ENCODE data around the gene VSX2.

The VSX2 gene

GRCh38 chr14:74223016-74223415 is 16.2 kb upstream of the VSX2 start:
- ATAC-seq (no peak), DNase-seq (no peak)

DNA sequence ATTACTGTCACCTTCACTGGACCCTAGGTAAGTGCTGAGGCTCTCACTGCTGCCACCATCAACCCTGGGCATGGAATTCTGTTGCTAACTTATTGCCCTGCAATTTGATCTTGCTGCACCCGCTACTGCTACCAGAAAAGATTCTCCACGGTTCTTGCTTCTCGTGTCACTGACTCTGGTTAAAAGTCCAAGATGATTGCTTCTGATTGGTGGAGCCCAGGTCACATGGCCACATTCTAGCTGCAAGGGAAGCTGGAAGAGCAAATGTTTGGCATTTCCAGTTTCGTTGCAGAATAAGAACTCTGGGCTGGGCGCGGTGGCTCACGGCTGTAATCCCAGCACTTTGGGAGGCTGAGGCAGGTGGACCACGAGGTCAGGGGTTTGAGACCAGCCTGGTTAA is 7.5 kb upstream of the VSX2 start:
- ATAC-seq (no peak), DNase-seq (no peak)

- ATAC-seq (no peak), DNase-seq (no peak)
Measured at GRCh38 chr14:74235017-74235416, 4.2 kb upstream of the VSX2 start.

DNA sequence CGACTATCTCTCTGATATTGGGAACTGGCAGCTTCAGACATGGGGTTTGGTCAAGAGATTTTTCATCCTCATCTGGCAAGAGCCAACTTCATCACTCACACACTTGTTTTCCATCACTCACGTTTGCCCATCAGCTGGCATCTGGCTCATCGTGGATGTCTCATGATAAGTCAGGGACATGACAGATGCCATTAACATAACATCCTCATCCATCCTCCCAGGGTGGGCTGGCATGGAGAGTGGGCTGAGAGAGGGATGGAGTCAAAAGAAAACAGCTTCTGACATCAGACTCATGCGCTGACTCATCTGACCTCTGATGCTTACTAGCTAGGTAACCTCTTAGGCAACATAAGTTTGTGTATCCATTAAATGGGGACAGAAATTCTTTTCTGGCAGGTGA is 1.8 kb upstream of the VSX2 start:
- ATAC-seq (no peak), DNase-seq (no peak)

GRCh38 chr14:74239848-74240793 is 872 bp downstream of the VSX2 start:
- ATAC-seq (no peak), DNase-seq (no peak)

DNA sequence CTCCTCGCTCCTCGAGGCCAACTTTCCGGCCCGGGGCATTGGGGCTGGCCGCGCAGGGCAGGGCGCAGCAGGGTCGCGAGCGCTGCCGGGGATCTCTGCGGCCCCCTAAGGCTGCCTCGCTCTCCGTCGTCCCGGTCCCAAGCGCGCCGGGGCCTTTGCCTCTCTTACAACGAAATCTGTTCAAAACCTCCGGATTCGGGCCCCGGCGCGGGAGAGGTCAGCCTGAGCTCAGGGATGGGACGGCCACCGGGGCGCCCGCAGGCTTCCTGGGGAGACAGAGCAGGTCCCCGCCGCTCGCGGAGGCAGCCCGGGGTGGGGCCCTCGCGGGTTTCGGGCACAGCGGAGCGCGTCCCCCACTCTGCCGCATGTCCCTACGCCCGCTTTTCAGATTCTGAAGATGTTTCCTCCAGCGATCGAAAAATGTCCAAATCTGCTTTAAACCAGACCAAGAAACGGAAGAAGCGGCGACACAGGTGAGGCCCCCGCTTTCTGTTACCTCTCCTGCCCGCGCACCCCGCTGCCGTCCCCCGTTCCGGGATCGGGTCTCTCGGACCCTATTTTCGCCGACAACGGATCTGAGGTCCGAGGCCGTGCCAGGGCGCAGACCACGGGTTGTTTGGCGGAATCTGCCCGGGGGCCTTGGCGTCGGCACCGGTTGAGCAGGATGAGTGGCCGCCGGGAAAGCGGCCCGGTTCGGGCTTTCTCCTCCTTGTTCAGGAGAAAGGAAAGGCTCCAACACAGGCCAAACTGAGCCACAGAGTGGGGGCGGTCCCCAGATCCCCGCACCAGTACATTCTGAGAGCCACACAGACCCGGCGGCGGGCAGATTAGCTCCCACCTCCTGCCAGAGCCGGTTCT is 1.8 kb downstream of the VSX2 start:
- DNase-seq (no peak), ATAC-seq (peak; percentile 33)

DNA sequence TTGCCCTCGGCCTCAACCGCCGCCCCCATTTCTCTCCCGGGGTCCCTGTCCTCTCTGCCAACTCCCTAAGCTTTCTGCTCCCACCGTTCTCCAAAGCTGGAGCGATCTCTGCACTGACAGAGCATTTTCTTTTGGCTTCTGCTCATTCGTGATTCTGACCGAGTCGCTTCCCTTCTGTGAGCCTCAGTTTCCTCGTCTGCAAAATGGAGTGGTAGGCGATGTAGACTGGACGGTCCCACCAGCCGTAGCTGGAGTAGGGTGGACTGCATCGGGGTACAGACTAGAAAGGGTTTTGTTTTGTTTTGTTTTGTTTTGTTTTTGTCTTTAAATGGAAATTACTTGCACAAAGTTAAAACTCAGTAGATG is 2.4 kb downstream of the VSX2 start:
- DNase-seq: no peak
- no peak for ATAC-seq

- ATAC-seq: no peak
- no peak for DNase-seq
Measured at GRCh38 chr14:74242021-74242779, 3.0 kb downstream of the VSX2 start.

DNA sequence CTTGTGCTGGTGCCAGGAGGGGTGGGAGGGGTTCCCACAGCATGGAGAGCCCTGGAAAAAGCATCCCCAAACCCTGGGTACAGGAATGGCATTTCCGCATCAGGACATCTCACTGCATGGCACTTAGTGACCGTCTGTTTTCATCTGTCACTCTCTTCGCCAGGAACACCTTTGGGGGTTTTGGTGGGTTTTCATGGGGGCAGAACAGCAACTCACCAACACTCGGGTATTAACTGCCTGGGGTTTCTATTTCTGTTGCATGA is 3.5 kb downstream of the VSX2 start:
- DNase-seq (no peak), ATAC-seq (no peak)

DNA sequence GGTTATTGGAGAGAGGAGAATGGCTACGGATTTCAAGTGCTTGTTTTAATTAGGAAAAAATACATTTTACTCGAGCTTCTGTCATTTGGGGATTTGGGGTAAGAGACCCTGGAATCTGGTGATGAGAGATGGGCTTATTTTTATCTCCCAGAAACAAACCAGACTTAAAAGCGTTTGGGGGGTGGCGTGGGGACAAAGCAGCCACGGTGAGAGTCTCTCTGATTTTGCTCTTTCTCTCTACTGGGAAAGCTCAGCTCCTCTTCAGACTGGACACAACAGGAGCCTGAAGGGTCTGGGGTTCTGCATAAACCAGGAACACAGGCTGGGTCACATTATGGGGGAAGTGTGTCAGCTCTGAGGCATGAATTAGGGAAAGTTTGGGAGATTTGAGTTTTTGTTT is 3.8 kb downstream of the VSX2 start:
- ATAC-seq (no peak), DNase-seq (no peak)

DNA sequence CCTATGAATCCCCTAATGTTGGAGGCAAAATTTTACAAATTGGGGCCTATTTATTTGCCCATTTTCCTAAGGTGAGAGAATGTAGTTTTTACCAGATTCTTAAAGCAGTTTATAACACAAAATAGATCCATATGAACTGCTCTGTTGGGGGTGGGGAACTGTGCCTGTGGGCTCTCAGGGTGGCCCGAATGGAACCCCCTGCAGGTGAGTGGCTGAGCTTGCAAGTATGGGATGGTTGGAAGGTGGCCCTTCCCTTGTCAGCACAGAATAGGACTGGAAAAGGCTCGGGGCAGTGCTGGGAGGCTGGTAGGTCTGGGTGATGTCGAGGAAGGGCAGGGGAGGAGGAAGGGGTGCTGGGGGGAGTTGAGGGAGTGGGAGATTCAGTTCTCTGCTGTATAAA is 4.9 kb downstream of the VSX2 start:
- no peak for DNase-seq
- no peak for ATAC-seq

DNA sequence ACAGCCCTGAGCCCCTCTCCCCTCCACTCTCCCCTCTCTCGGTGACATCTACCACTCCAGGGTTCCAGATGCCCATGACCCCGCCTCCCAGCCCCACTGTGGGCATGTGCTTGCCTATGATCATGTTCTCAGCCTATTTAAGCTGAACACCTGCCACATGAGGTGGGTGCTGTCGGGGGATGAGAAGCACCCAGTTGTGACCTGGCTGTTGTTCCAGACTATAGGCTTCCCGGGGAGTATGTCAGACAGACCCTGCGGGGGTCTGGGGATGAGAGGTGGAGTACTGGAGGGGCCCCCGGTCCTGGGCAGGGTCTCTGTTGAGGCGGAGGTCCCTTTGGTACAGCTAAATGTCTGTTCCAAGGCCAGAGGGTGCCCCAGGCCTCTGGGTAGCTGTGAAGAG is 6.0 kb downstream of the VSX2 start:
- ATAC-seq: no peak
- no peak for DNase-seq

DNA sequence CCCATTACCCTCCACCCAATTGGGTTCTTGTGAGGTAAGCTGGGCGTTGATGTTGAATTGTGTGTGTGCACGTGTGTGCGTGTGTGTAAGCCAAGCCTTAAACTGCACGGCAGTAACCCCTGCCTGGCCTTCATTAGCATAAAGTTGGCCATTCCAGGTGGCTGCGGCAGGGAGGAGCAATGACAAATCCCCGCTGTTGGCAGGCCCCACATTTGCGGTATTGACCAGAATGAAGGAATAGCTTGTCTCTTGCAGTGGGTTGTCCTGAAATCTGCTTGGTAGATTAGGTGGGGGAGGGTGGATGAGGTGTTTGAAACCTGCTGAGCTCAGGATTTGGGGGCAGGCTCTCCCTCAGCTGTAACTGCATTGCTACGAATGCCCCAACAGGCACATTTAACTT is 7.3 kb downstream of the VSX2 start:
- DNase-seq (no peak), ATAC-seq (no peak)

DNA sequence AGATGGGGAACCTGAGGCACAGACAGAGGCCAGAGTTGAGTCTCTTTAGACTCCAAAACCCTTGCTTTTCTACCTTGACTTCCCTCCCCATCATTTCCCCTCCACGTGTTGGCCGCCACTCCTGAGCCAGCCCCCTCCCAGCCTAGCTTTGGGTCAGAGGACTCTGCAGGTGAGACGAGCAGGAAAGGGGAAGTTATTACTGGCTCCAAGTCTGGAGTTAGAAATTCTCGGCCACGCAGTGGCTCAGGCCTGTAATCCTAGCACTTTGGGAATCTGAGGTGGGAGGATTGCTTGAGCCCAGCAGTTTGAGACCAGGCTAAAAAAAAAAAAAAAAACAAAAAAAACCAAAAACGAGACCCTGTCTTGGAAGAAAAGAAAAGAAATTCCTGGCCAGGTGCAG is 8.8 kb downstream of the VSX2 start:
- DNase-seq (no peak), ATAC-seq (no peak)

DNA sequence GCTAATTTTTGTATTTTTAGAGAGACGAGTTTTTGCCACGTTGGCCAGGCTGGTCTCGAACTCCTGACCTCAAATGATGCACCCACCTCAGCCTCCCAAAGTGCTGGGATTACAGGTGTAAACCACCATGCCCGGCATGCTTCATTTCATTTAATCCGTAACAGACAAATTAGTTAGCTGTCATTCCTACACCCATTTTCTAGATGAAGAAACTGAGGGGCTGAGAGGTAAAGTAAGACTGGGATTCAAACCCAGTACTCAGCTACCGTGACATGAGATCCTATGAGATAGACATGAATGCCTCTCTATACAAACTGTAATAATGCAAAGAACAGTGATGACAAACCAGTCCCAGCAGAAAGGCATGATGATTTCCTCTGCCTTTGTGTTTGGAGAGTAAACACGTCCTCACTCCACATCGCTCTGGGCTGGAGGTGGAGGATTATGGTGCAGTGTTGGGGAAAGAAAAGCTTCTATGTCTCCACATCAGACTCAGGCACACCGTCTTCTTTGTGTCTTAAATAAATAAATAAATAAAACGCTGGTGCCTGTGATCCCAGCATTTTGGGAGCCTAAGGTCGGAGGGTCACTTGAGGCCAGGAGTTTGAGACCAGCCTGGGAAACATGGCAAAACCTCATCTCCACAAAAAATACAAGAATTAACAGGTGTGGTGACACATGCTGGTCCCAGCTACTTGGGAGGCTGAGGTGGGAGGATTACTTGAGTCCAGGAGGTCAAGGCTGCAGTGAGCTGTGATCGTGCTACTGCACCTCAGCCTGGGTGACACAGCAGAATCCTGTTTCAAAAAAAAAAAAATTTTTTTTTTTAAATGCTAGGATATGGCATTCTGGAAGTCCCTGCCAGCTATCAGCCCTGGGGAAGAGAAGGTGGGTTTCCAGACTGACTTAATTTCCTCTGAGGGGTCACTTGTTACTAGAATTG is 10.5 kb downstream of the VSX2 start:
- no peak for DNase-seq
- no peak for ATAC-seq

DNA sequence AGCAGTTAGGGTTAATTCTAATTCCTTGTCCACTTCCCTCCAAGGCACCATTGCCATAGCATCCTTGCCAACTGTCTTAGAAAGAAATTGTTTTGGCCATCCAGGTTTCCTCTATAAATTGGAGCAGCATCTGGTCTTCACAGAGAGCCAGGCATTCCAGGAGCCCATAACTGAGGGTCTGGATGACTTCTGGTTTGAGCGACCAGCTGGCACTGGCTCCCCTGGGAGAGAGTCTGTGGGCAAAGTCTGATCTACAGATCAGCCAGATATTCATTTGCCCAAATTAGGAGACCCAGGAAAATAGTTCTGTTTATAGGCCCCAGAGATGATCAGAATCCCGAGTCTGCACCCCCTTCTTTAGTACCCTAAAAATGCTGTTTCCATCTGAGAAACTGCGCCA is 16.0 kb downstream of the VSX2 start:
- DNase-seq (no peak), ATAC-seq (no peak)

DNA sequence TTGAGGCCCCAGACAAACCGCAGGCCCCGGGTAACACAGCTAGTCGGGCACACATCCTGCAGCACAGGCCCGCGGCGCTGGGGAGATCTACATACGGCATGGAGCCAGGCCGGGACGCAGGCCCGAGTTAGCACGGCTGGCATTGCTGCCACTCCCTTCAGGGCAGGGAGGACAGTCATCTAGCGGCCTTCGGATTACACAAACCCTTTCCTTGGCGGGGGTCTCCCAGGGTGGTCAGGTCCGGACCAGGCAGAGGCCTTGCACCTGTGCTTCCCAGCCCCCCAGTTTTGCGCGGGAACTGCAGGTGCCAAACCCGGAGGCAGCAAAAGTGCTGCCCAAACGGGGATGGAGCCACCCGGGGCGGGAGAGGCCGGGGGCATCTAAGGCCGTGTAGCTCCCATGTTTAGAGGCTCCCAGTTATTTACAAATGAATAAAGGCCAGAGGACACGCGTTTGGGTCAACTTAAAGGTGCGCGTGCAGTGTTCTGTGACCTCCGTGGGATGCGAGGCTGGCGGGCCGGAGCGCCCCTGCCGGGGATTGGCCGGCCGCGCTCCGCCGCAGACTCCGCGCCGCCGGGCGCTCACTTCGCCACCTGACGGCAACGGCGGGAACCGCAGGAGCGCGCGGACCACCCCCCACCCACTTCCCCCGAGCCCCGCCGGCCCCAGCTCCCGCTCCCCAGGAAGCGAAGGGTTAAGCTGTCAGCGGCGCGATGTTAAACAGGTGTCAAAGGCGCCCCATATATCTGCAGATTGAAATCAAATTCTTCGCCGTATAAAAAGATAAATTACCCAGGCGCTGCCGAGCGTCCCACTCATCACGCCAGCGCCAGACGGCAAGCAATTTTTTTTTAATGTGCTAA is 18.1 kb downstream of the VSX2 start:
- peak; percentile 73 for DNase-seq
- ATAC-seq: peak; percentile 76

DNA sequence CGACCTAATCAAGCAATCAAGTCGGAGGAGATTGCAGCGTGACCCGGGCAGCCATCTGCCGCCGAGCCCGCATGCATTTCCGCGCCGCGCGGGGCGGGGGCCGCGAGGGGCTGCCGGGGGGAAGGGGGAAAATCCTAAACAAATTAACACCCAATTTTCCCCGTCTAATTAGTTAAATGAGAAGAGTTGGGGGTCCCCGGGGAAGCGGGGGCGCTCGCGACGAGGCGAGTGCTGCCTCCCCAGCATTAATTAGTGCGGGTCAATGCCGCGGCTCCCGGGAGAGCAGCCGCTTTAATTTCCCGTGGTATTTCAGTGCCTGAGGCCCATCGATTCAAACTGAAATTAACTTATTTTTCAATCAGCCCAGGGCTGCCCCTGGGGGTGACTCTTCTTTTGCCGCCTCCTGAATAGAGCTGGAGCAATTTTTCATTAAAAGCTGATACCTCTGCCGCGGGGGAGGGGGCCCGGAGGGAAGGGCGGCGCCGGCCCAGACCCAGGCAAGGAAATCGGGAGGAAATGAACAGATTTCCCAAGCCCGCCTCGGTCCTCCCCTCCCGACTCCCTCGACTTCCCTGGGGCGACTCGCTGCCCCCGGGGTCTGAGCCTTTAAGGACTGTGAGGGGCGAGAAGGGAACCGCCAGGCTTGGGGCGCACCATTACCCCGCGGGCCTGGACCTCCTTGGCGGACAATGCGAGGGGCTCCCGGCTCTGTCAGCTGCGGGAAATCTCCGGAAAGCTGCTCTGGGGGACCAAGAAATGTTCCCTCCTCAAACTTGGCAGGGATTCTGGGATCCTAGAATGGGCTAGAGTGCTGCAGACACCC is 18.9 kb downstream of the VSX2 start:
- DNase-seq (no peak), ATAC-seq (no peak)

DNA sequence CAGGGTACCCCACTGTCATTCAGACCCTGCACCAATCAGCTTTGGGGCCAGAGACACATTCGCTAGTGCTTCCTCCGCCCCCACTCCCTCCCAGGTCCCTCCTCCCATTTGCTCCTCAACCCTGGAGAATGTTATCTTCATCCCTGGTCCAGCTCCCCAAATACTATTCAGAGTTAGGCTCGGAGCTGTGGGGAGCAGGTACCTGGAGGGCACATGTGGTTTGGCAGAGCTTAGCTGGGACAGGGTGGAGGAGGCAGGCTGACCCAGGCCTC is 19.5 kb downstream of the VSX2 start:
- ATAC-seq (no peak), DNase-seq (no peak)

DNA sequence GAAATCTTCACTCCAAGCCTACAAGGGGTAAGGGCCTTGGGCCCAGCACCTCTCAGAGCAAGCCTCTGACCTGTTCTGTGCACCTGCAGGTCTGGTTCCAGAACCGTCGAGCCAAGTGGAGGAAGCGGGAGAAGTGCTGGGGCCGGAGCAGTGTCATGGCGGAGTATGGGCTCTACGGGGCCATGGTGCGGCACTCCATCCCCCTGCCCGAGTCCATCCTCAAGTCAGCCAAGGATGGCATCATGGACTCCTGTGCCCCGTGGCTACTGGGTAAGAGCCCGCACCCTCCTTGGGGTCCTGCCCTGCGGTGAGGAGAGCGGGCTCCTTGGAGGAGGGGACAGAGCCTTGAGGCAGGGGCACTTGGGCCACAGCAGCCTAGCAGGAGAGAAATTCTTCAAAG is 20.3 kb downstream of the VSX2 start:
- no peak for ATAC-seq
- no peak for DNase-seq
